Stimulated activated effector memory CD8-positive, alpha-beta T cell treated with anti-CD3 and anti-CD28 coated beads, Interleukin-12 subunit alpha, Interleukin-12 subunit beta, amount 100 ng/mL, for 72 hours (primary cell): ENCODE results near the gene ZNF292.
"Not testable (repeated sequence)": the region's sequence is repeated elsewhere in the genome, so short reads cannot be mapped to it uniquely, and the experiment has no call there.

Experiments
- ATAC-seq: fragments of 150-1000 bp; cut with Tn5 transposase; 2 replicates; pipeline ENCODE4 v1.10.0; 2021
- DNase-seq, 2 donors: peaks; one replicate each; pipeline ENCODE4 v3.0.0; 2021 to 2022; ENCODE audit warnings: low spot score in 2 of 2
- H3K27ac Mint-ChIP-seq: one replicate; pipeline ENCODE4 v1.8.0; 2022; ENCODE audit warnings: mild to moderate bottlenecking, mixed read lengths
- H3K36me3 Mint-ChIP-seq: one replicate; pipeline ENCODE4 v1.8.0; 2022; ENCODE audit warnings: mild to moderate bottlenecking, mixed read lengths
- H3K4me1 Mint-ChIP-seq: one replicate; pipeline ENCODE4 v1.8.0; 2022; ENCODE audit warnings: mixed read lengths
- H3K4me3 Mint-ChIP-seq: one replicate; pipeline ENCODE4 v1.8.0; 2022; ENCODE audit warnings: mild to moderate bottlenecking, mixed read lengths
- H3K9me3 Mint-ChIP-seq: one replicate; pipeline ENCODE4 v1.8.0; 2022; ENCODE audit warnings: mixed read lengths

Gene ZNF292

GRCh38 chr6:87182321-87182720, 27.0 kb downstream of the ZNF292 start:
- H3K9me3 Mint-ChIP-seq, result peaks cover 1% of the 10 kb centered on the region
- ATAC-seq (peak; percentile 87), DNase-seq (no peak)
- H3K27ac Mint-ChIP-seq, result peak overlapping the region; percentile 93
- H3K4me3 Mint-ChIP-seq, result peak overlapping the region; percentile 43
- peaks cover 70% of the 10 kb centered on the region for H3K4me1 Mint-ChIP-seq
- peaks cover 92% of the 10 kb centered on the region for H3K36me3 Mint-ChIP-seq

- ATAC-seq, result peak; percentile 80
- peaks cover 91% of the 10 kb centered on the region for H3K36me3 Mint-ChIP-seq
- DNase-seq, result no peak
- H3K9me3 Mint-ChIP-seq, result no peaks in the 10 kb centered on the region
- H3K4me1 Mint-ChIP-seq, result peaks cover 68% of the 10 kb centered on the region
- H3K4me3 Mint-ChIP-seq, result peak overlapping the region; percentile 43
- peak overlapping the region; percentile 93 for H3K27ac Mint-ChIP-seq
These were observed 27.6 kb downstream of the ZNF292 start for GRCh38 chr6:87182940-87183339.

- Mint-ChIP-seq H3K4me3 (no peak overlapping the region), H3K27ac (peak overlapping the region; percentile 93), H3K9me3 (no peaks in the 10 kb centered on the region), H3K4me1 (peaks cover 66% of the 10 kb centered on the region), H3K36me3 (peaks cover 83% of the 10 kb centered on the region)
- DNase-seq (no peak), ATAC-seq (peak; percentile 74)
These were observed 28.3 kb downstream of the ZNF292 start for GRCh38 chr6:87183687-87184086.

- H3K4me1 Mint-ChIP-seq, result peaks cover 63% of the 10 kb centered on the region
- ATAC-seq, result no peak
- H3K36me3 Mint-ChIP-seq, result peaks cover 85% of the 10 kb centered on the region
- no peak for DNase-seq
- no peak overlapping the region for H3K27ac Mint-ChIP-seq
- H3K4me3 Mint-ChIP-seq, result no peak overlapping the region
- no peaks in the 10 kb centered on the region for H3K9me3 Mint-ChIP-seq
These were observed 29.4 kb downstream of the ZNF292 start for GRCh38 chr6:87184762-87185250.

- Mint-ChIP-seq H3K36me3 (peaks cover 48% of the 10 kb centered on the region), H3K4me1 (peaks cover 53% of the 10 kb centered on the region), H3K27ac (peak overlapping the region; percentile 34), H3K4me3 (peak overlapping the region; percentile 25), H3K9me3 (no peaks in the 10 kb centered on the region)
- DNase-seq (no peak), ATAC-seq (peak; percentile 79)
These were observed 41.0 kb downstream of the ZNF292 start for GRCh38 chr6:87196275-87196842.

- no peak overlapping the region for H3K27ac Mint-ChIP-seq
- H3K9me3 Mint-ChIP-seq, result no peaks in the 10 kb centered on the region
- peak; percentile 87 for ATAC-seq
- H3K4me1 Mint-ChIP-seq, result peaks cover 58% of the 10 kb centered on the region
- H3K4me3 Mint-ChIP-seq, result peak overlapping the region; percentile 25
- no peak for DNase-seq
- H3K36me3 Mint-ChIP-seq, result peaks cover 51% of the 10 kb centered on the region
These were observed 42.2 kb downstream of the ZNF292 start for GRCh38 chr6:87197547-87197946.

- H3K36me3 Mint-ChIP-seq, result peaks cover 47% of the 10 kb centered on the region
- not testable (repeated sequence) for H3K9me3 Mint-ChIP-seq, DNase-seq, ATAC-seq, H3K27ac Mint-ChIP-seq
- peak overlapping the region; percentile 25 for H3K4me3 Mint-ChIP-seq
- peaks cover 52% of the 10 kb centered on the region for H3K4me1 Mint-ChIP-seq
These were observed 42.9 kb downstream of the ZNF292 start for GRCh38 chr6:87198022-87198810.

GRCh38 chr6:87199787-87200186, 44.4 kb downstream of the ZNF292 start:
- DNase-seq (no peak), ATAC-seq (no peak)
- Mint-ChIP-seq H3K9me3 (no peaks in the 10 kb centered on the region), H3K36me3 (peaks cover 52% of the 10 kb centered on the region), H3K4me3 (no peak overlapping the region), H3K27ac (no peak overlapping the region), H3K4me1 (peaks cover 52% of the 10 kb centered on the region)

- peaks cover 55% of the 10 kb centered on the region for H3K4me1 Mint-ChIP-seq
- peaks cover 57% of the 10 kb centered on the region for H3K36me3 Mint-ChIP-seq
- no peak overlapping the region for H3K4me3 Mint-ChIP-seq
- H3K9me3 Mint-ChIP-seq, result no peaks in the 10 kb centered on the region
- DNase-seq (no peak), ATAC-seq (no peak)
- no peak overlapping the region for H3K27ac Mint-ChIP-seq
These were observed 45.3 kb downstream of the ZNF292 start for GRCh38 chr6:87200469-87201175.

- Mint-ChIP-seq H3K4me1 (peaks cover 67% of the 10 kb centered on the region), H3K4me3 (no peak overlapping the region), H3K36me3 (peaks cover 68% of the 10 kb centered on the region), H3K9me3 (no peaks in the 10 kb centered on the region), H3K27ac (no peak overlapping the region)
- DNase-seq (no peak), ATAC-seq (no peak)
These were observed 48.2 kb downstream of the ZNF292 start for GRCh38 chr6:87203448-87204023.

GRCh38 chr6:87209812-87210211, 54.4 kb downstream of the ZNF292 start:
- DNase-seq, result no peak
- H3K27ac Mint-ChIP-seq, result peak overlapping the region; percentile 72
- ATAC-seq, result no peak
- peaks cover 72% of the 10 kb centered on the region for H3K4me1 Mint-ChIP-seq
- no peak overlapping the region for H3K4me3 Mint-ChIP-seq
- H3K36me3 Mint-ChIP-seq, result peaks cover 86% of the 10 kb centered on the region
- H3K9me3 Mint-ChIP-seq, result no peaks in the 10 kb centered on the region

GRCh38 chr6:87210979-87211378, 55.6 kb downstream of the ZNF292 start:
- Mint-ChIP-seq H3K4me3 (peak overlapping the region; percentile 10), H3K9me3 (no peaks in the 10 kb centered on the region), H3K27ac (peak overlapping the region; percentile 72), H3K36me3 (peaks cover 89% of the 10 kb centered on the region), H3K4me1 (peaks cover 65% of the 10 kb centered on the region)
- DNase-seq (peak in 1 of 2 donors; percentile 60), ATAC-seq (peak; percentile 100)

GRCh38 chr6:87212596-87212995, 57.2 kb downstream of the ZNF292 start:
- Mint-ChIP-seq H3K36me3 (peaks cover 92% of the 10 kb centered on the region), H3K4me1 (peaks cover 53% of the 10 kb centered on the region), H3K27ac (peak overlapping the region; percentile 63), H3K4me3 (no peak overlapping the region), H3K9me3 (no peaks in the 10 kb centered on the region)
- DNase-seq (no peak), ATAC-seq (no peak)

GRCh38 chr6:87213364-87213763, 58.0 kb downstream of the ZNF292 start:
- ATAC-seq, result no peak
- peak overlapping the region; percentile 63 for H3K27ac Mint-ChIP-seq
- H3K36me3 Mint-ChIP-seq, result peaks cover 92% of the 10 kb centered on the region
- no peak for DNase-seq
- no peak overlapping the region for H3K4me3 Mint-ChIP-seq
- H3K4me1 Mint-ChIP-seq, result peaks cover 45% of the 10 kb centered on the region
- no peaks in the 10 kb centered on the region for H3K9me3 Mint-ChIP-seq

GRCh38 chr6:87214831-87215230, 59.5 kb downstream of the ZNF292 start:
- no peak overlapping the region for H3K27ac Mint-ChIP-seq
- H3K4me3 Mint-ChIP-seq, result no peak overlapping the region
- ATAC-seq (no peak), DNase-seq (no peak)
- peaks cover 96% of the 10 kb centered on the region for H3K36me3 Mint-ChIP-seq
- peaks cover 39% of the 10 kb centered on the region for H3K4me1 Mint-ChIP-seq
- H3K9me3 Mint-ChIP-seq, result no peaks in the 10 kb centered on the region
